A549 treated with GW870086 at 1 μM for 4 hours (cell line): ENCODE data around the gene CLSTN3. TPM values are rescaled to one million over a fixed set of nuclear protein-coding genes. Genes with fewer than 3 reads are reported as not detected.

Experiments
- total RNA-seq: library from RNA; stranded (reverse); fragments of 200-300 nt; extraction: Qiagen RNA extraction; gene quantifications from 5 replicates; pipeline ENCODE4 v1.2.3, GENCODE V29; 2022; ENCODE audit warnings: low read depth

The CLSTN3 gene
- 13.6 to 18.3 TPM (median 16.0 TPM) in 5 replicates for total RNA-seq

GRCh38 chr12:7129872-7130691 lies at the start of gene CLSTN3:
CLSTN3 (plus strand) TSS chr12:7130371; CDS start chr12:7130649, 278 bp downstream.

GRCh38 chr12:7092229-7092985 lies 37.8 kb upstream of the CLSTN3 start, which contains the start of gene C1R:
C1R (minus strand) TSS chr12:7092445; CDS start chr12:7092388, 57 bp downstream.

GRCh38 chr12:7108796-7109571 lies 21.2 kb upstream of the CLSTN3 start, which contains the start of gene C1RL:
C1RL (minus strand) TSS chr12:7109214; CDS start chr12:7109180, 34 bp downstream.

GRCh38 chr12:7128681-7129286 lies 1.4 kb upstream of the CLSTN3 start, which contains the start of gene RBP5:
RBP5 (minus strand) TSS chr12:7128889; CDS start chr12:7128775, 114 bp downstream.

GRCh38 chr12:7189398-7190267 lies 59.5 kb downstream of the CLSTN3 start, which contains the start of gene PEX5:
PEX5 (plus strand) TSS chr12:7189686; CDS start chr12:7190378, 692 bp downstream.

Other genes with a start within 250 kb of the CLSTN3 start
- gene LRRC23, start 225.5 kb upstream of the CLSTN3 start, total RNA-seq, result 16.6 to 18.7 TPM (median 17.2 TPM) in 5 replicates
- gene ENO2, start 215.8 kb upstream of the CLSTN3 start, total RNA-seq, result 38.6 to 40.3 TPM (median 40.0 TPM) in 5 replicates
- gene ATN1, start 202.4 kb upstream of the CLSTN3 start, total RNA-seq, result 54.4 to 77.3 TPM (median 73.9 TPM) in 5 replicates
- gene RNU7-1, start 186.6 kb upstream of the CLSTN3 start, total RNA-seq, result not detected in 5 replicates
- 300 to 340 TPM (median 314 TPM) in 5 replicates for gene C12orf57, start 186.3 kb upstream of the CLSTN3 start, total RNA-seq
- gene PTPN6, start 179.0 kb upstream of the CLSTN3 start, total RNA-seq, result 8.6 to 14.0 TPM (median 11.0 TPM) in 5 replicates
- gene PHB2, start 159.7 kb upstream of the CLSTN3 start, total RNA-seq, result 324 to 339 TPM (median 332 TPM) in 5 replicates
- 63.3 to 71.8 TPM (median 66.5 TPM) in 5 replicates for gene EMG1, start 159.5 kb upstream of the CLSTN3 start, total RNA-seq
- 26.3 to 31.4 TPM (median 27.6 TPM) in 5 replicates for gene LPCAT3, start 111.9 kb upstream of the CLSTN3 start, total RNA-seq
- 39.5 to 62.4 TPM (median 44.8 TPM) in 5 replicates for gene C1S, start 69.7 kb upstream of the CLSTN3 start, total RNA-seq
- gene C1R, start 37.9 kb upstream of the CLSTN3 start, total RNA-seq, result 27.8 to 41.1 TPM (median 29.9 TPM) in 5 replicates
- 11.4 to 14.2 TPM (median 12.8 TPM) in 5 replicates for gene C1RL, start 21.2 kb upstream of the CLSTN3 start, total RNA-seq
- not detected in 5 replicates for gene RBP5, start 1.5 kb upstream of the CLSTN3 start, total RNA-seq
- gene PEX5, start 59.3 kb downstream of the CLSTN3 start, total RNA-seq, result 24.4 to 31.8 TPM (median 29.5 TPM) in 5 replicates
- gene ACSM4, start 173.7 kb downstream of the CLSTN3 start, total RNA-seq, result not detected in 5 replicates